Urinary bladder (tissue), 4 donors: Measurements from ENCODE around the gene CDK2. TPM values are rescaled to one million over a fixed set of nuclear protein-coding genes. Genes with fewer than 3 reads are reported as not detected.
"Not testable (repeated sequence)": the region's sequence is repeated elsewhere in the genome, so short reads cannot be mapped to it uniquely, and the experiment has no call there.

ENCODE experiments used
- DNase-seq: peaks from one replicate; pipeline ENCODE4 v3.0.0-alpha.2; 2015; ENCODE audit errors: extremely low spot score
- H3K27ac ChIP-seq: one replicate; pipeline ENCODE4 v1.5.1; 2013; ENCODE audit warnings: low read depth, mild to moderate bottlenecking, moderate library complexity
- H3K36me3 ChIP-seq: one replicate; pipeline ENCODE4 v1.6.1; 2013; ENCODE audit warnings: mild to moderate bottlenecking, moderate library complexity; ENCODE audit not compliant: insufficient read depth
- H3K4me1 ChIP-seq: one replicate; pipeline ENCODE4 v1.6.1; 2013; ENCODE audit warnings: mild to moderate bottlenecking, moderate library complexity; ENCODE audit not compliant: insufficient read depth
- H3K4me3 ChIP-seq: one replicate; pipeline ENCODE4 v1.5.1; 2013; ENCODE audit warnings: low read depth, low read length
- WGBS: extraction: QIAGEN DNeasy Blood & Tissue Kit; methylation state at CpG from one replicate; pipeline ENCODE4 v1.1.7; 2013; 5-methylcytosine and 5-hydroxymethylcytosine counted together
- polyA plus RNA-seq: library from polyadenylated mRNA; stranded (reverse); fragments of 200-250 nt; gene quantifications from one replicate; pipeline ENCODE4 v1.2.3, GENCODE V29; 2013
- total RNA-seq: library from RNA; depleted of rRNA; stranded (reverse); fragments of >200 nt; gene quantifications from one replicate; pipeline ENCODE4 v1.2.3, GENCODE V29; 2014
- donor health status: healthy with polysubstance abuse.
- donor health status: healthy.

The CDK2 gene
- total and polyA plus RNA-seq, 2 donors: 32.3 to 33.6 TPM

- 97% methylated on average over 7 of the region's 7 CpGs for WGBS
Measured at GRCh38 chr12:55978393-55978792, 11.8 kb downstream of the CDK2 start.

GRCh38 chr12:55979069-55979468 is 12.4 kb downstream of the CDK2 start:
- Histone ChIP-seq H3K4me3 (no peak overlapping the region), H3K36me3 (no peaks in the 10 kb centered on the region), H3K4me1 (peaks cover 2% of the 10 kb centered on the region), H3K27ac (no peak overlapping the region)
- no peak for DNase-seq
- WGBS: 91% methylated on average over 3 of the region's 3 CpGs

More at GRCh38 chr12:55978393-55978792, 11.8 kb downstream of the CDK2 start:
- no peak for DNase-seq
- Histone ChIP-seq H3K27ac (no peak overlapping the region), H3K36me3 (no peaks in the 10 kb centered on the region), H3K4me1 (peaks cover 2% of the 10 kb centered on the region), H3K4me3 (no peak overlapping the region)

- not testable (repeated sequence) for DNase-seq, H3K27ac ChIP-seq, H3K4me3 ChIP-seq, H3K4me1 ChIP-seq, H3K36me3 ChIP-seq
- 70% methylated on average over 5 of the region's 5 CpGs for WGBS
Measured at GRCh38 chr12:55981882-55982281, 15.3 kb downstream of the CDK2 start.

GRCh38 chr12:55982319-55982936 is 15.8 kb downstream of the CDK2 start:
- 74% methylated on average over 3 of the region's 3 CpGs for WGBS
- Histone ChIP-seq H3K4me3 (no peak overlapping the region), H3K4me1 (no peaks in the 10 kb centered on the region), H3K36me3 (no peaks in the 10 kb centered on the region), H3K27ac (no peak overlapping the region)
- DNase-seq: no peak

- Histone ChIP-seq H3K4me1 (no peaks in the 10 kb centered on the region), H3K36me3 (no peaks in the 10 kb centered on the region), H3K27ac (no peak overlapping the region), H3K4me3 (no peak overlapping the region)
- no peak for DNase-seq
- WGBS: 80% methylated on average over 4 of the region's 4 CpGs
Measured at GRCh38 chr12:55983232-55983842, 16.7 kb downstream of the CDK2 start.

- Histone ChIP-seq H3K27ac (no peak overlapping the region), H3K4me3 (no peak overlapping the region), H3K36me3 (peaks cover 4% of the 10 kb centered on the region), H3K4me1 (no peaks in the 10 kb centered on the region)
- 66% methylated on average over 2 of the region's 2 CpGs for WGBS
- no peak for DNase-seq
Measured at GRCh38 chr12:55984861-55985260, 18.2 kb downstream of the CDK2 start.

GRCh38 chr12:55985341-55985740 is 18.7 kb downstream of the CDK2 start:
- H3K27ac ChIP-seq: no peak overlapping the region
- no peak for DNase-seq
- WGBS: 92% methylated on average over 4 of the region's 4 CpGs
- H3K36me3 ChIP-seq: peaks cover 5% of the 10 kb centered on the region
- no peak overlapping the region for H3K4me3 ChIP-seq
- H3K4me1 ChIP-seq: no peaks in the 10 kb centered on the region

- not testable (repeated sequence) for H3K4me3 ChIP-seq, DNase-seq, H3K4me1 ChIP-seq, H3K36me3 ChIP-seq, H3K27ac ChIP-seq
- WGBS: 91% methylated on average over 7 of the region's 7 CpGs
Measured at GRCh38 chr12:55985976-55986375, 19.3 kb downstream of the CDK2 start.

- peaks cover 19% of the 10 kb centered on the region for H3K36me3 ChIP-seq
- no peak overlapping the region for H3K27ac ChIP-seq
- WGBS: 92% methylated on average over 3 of the region's 3 CpGs
- H3K4me3 ChIP-seq: no peak overlapping the region
- no peak for DNase-seq
- H3K4me1 ChIP-seq: no peaks in the 10 kb centered on the region
Measured at GRCh38 chr12:55991110-55991509, 24.5 kb downstream of the CDK2 start.

- Histone ChIP-seq H3K36me3 (peaks cover 19% of the 10 kb centered on the region), H3K4me3 (no peak overlapping the region), H3K4me1 (no peaks in the 10 kb centered on the region), H3K27ac (no peak overlapping the region)
- WGBS: 86% methylated on average over 4 of the region's 4 CpGs
- DNase-seq: no peak
Measured at GRCh38 chr12:55993230-55993853, 26.7 kb downstream of the CDK2 start.

- peaks cover 14% of the 10 kb centered on the region for H3K36me3 ChIP-seq
Measured at GRCh38 chr12:55995366-55995765, 28.7 kb downstream of the CDK2 start.

GRCh38 chr12:55996201-55996714 is 29.6 kb downstream of the CDK2 start:
- Histone ChIP-seq H3K4me3 (peak overlapping the region; percentile 53), H3K36me3 (peaks cover 10% of the 10 kb centered on the region), H3K27ac (no peak overlapping the region), H3K4me1 (no peaks in the 10 kb centered on the region)
- no peak for DNase-seq
- 25% methylated on average over 14 of the region's 14 CpGs for WGBS

More at GRCh38 chr12:55995366-55995765, 28.7 kb downstream of the CDK2 start:
- H3K4me3 ChIP-seq: no peak overlapping the region
- H3K4me1 ChIP-seq: no peaks in the 10 kb centered on the region
- DNase-seq: no peak
- WGBS: 75% methylated on average over 8 of the region's 8 CpGs
- H3K27ac ChIP-seq: no peak overlapping the region

- peak within 1 kb of the TSS; percentile 53 for H3K4me3 ChIP-seq
- no peaks in the 10 kb centered on the region for H3K4me1 ChIP-seq
- peaks cover 9% of the 10 kb centered on the region for H3K36me3 ChIP-seq
- peak; percentile 93 for DNase-seq
- H3K27ac ChIP-seq: peak within 1 kb of the TSS; percentile 47
- WGBS: under 1% methylated on average over 27 of the region's 27 CpGs
Measured at GRCh38 chr12:55996715-55997534, 30.3 kb downstream of the CDK2 start, which contains the start of gene SUOX. Gene SUOX (plus strand): TSS chr12:55997276. CDS start chr12:56002222, 4,946 bp downstream.
